Naive thymus-derived CD8-positive, alpha-beta T cell (primary cell): Measurements from ENCODE around the gene CCDC57. TPM values are rescaled to one million over a fixed set of nuclear protein-coding genes. Genes with fewer than 3 reads are reported as not detected.

ENCODE experiments used
- ATAC-seq, 2 donors: fragments of 150-1000 bp; cut with Tn5 transposase in 1 of 2; sonication (Bioruptor Pico), chemical (Tn5 transposase) in 1 of 2; 1 replicate in 1 of 2; 2 replicates in 1 of 2; pipeline ENCODE4 v1.10.0; 2021; ENCODE audit warnings: mild to moderate bottlenecking in 2 of 2, moderate library complexity in 2 of 2
- POLR2A ChIA-PET: fragments of 350-600 bp; sonication (Branson Sonifier 250); formaldehyde crosslinking; loops from one replicate; lab custom pipeline; 2021; ENCODE audit warnings: antibody characterized with exemption; lab: Charles Lee
- DNase-seq, 10 donors: peaks; one replicate each; pipeline versions ENCODE4 v3.0.0 to v3.0.0-alpha.2; 2020 to 2022
- H3K27ac Mint-ChIP-seq, 10 donors: one replicate each; pipeline ENCODE4 v1.8.0; 2020 to 2022; ENCODE audit warnings: mild to moderate bottlenecking in 10 of 10, mixed read lengths in 10 of 10, moderate library complexity in 4 of 10, inconsistent platforms in 1 of 10
- H3K27me3 Mint-ChIP-seq, 5 donors: one replicate each; pipeline ENCODE4 v1.8.0; 2021 to 2022; ENCODE audit warnings: mixed read lengths in 5 of 5
- H3K36me3 Mint-ChIP-seq, 3 donors: one replicate each; pipeline ENCODE4 v1.8.0; 2020 to 2022; ENCODE audit warnings: mixed read lengths in 3 of 3, mild to moderate bottlenecking in 2 of 3, inconsistent platforms in 1 of 3
- H3K4me1 Mint-ChIP-seq, 4 donors: one replicate each; pipeline ENCODE4 v1.8.0; 2021 to 2022; ENCODE audit warnings: mixed read lengths in 4 of 4
- H3K4me3 Mint-ChIP-seq, 10 donors: one replicate each; pipeline ENCODE4 v1.8.0; 2020 to 2022; ENCODE audit warnings: mild to moderate bottlenecking in 10 of 10, mixed read lengths in 10 of 10, moderate library complexity in 6 of 10, inconsistent platforms in 1 of 10
- H3K9me3 Mint-ChIP-seq, 9 donors: one replicate each; pipeline ENCODE4 v1.8.0; 2020 to 2022; ENCODE audit warnings: mixed read lengths in 9 of 9, mild to moderate bottlenecking in 3 of 9, inconsistent platforms in 1 of 9, moderate library complexity in 1 of 9
- polyA plus RNA-seq, 3 donors: library from polyadenylated mRNA; unstranded; fragments of 300-500 nt; fragmentation: Illumina TruSeq; gene quantifications; one replicate each; pipeline ENCODE4 v1.2.3, GENCODE V29; 2021
- total RNA-seq, 8 experiments: library from RNA in 2 of 8; stranded (reverse) in 2 of 8; gene quantifications; one replicate each; pipeline ENCODE4 v1.2.3 and lab custom pipeline; 2021 to 2026

The CCDC57 gene
- total and polyA plus RNA-seq, 5 experiments from 2014 or later: 39.6 to 80.0 (median 53.5) TPM

DNA sequence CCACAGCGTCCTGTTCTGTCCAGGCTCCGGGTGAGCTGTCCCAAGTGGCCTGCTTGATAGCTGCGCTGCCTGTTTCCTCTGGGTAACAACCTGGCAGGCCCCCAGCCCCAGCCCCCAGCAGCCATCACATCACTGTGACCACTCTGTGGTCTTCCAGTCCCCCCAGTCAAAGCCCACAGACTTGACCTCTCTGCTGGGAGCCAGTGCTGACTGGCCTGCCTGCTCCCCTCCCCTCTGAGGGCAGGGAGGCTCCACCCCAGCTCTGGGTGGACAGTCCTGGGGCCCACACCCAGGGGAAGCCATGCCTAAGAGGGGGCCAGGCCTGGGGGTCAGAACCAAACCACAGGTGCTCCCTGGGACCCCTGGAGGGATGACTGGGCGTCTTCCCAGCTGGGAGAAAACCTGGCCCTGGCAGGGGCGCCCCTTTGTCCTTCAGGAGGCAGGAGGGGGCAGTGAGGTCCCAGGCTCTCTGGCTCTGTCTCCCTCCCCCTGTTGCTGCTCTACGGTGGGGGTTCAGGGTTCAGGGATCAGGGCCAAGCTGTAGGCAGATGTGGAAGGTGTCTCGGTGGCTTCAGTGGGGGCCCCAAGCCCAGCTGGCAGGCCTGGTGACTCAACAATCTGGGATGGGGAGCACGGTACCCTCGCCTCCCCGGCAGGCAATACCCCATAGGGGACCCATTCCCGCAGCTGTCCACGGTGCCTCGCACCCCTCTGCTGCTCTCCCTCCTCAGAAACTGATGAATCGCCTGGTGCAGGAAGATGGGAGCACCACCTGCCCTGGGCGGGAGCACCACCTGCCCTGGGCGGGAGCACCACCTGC lies 14.4 kb upstream of the CCDC57 start:
- Mint-ChIP-seq H3K4me3 (peak overlapping the region in 5 of 10 donors; percentile 10 to 81 (median 47)), H3K9me3 (no peaks in the 10 kb centered on the region), H3K27ac (peak overlapping the region in 7 of 10 donors; percentile 25 to 89 (median 48)), H3K27me3 (no peaks in the 10 kb centered on the region), H3K36me3 (no peaks in the 10 kb centered on the region), H3K4me1 (peaks cover 2 to 13% (median 8%) of the 10 kb centered on the region in 4 donors)
- DNase-seq (no peak), ATAC-seq (no peak)
- POLR2A ChIA-PET: interaction anchor here (0.5 to 1.3 kb wide), 5 partner anchors 11 to 456 kb away, joined by 3 to 4 read pairs (median 3); no protein-coding TSS in a partner anchor

DNA sequence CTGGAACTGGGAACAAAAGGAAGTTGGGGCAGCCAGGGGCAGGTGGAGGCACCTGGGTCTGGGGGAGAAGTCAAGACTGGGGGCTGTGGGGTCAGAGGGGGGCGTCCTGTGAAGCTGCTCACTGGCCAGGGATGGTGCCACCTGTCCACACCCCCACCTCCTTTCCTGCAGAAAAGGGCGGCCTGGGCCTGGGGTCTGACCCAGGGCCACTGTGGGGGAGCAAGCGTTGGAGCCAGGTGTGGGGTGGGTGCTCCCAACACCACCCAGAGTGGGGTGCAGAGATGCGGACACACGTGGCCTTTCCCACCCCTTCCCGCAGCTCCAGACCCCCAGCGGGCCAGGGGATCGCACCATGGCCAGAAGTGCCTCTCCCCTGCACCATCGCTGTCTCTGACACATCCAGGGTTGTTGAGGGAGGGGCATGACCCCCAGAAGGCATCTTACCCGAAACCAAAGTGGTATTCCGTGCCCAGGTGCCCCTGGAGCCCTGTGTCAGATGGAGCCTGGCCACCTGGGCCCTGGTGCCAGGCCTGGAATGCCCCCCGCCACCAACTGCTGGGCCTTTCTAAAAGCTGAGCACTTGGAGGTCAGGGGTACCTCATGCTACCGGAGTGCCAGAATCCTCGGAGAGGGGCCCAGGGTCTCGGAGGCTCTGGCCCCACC lies 13.6 kb upstream of the CCDC57 start:
- POLR2A ChIA-PET: interaction anchor here (0.8 to 1.3 kb wide), 4 partner anchors 12 to 88 kb away, joined by 3 to 4 read pairs (median 4); no protein-coding TSS in a partner anchor
- DNase-seq (no peak), ATAC-seq (no peak)
- Mint-ChIP-seq H3K36me3 (no peaks in the 10 kb centered on the region), H3K27ac (peak overlapping the region in 2 of 10 donors; percentile 19 to 33), H3K27me3 (no peaks in the 10 kb centered on the region), H3K9me3 (no peaks in the 10 kb centered on the region), H3K4me3 (peak overlapping the region in 1 of 10 donors; percentile 29), H3K4me1 (peaks cover 4 to 14% (median 8%) of the 10 kb centered on the region in 4 donors)

DNA sequence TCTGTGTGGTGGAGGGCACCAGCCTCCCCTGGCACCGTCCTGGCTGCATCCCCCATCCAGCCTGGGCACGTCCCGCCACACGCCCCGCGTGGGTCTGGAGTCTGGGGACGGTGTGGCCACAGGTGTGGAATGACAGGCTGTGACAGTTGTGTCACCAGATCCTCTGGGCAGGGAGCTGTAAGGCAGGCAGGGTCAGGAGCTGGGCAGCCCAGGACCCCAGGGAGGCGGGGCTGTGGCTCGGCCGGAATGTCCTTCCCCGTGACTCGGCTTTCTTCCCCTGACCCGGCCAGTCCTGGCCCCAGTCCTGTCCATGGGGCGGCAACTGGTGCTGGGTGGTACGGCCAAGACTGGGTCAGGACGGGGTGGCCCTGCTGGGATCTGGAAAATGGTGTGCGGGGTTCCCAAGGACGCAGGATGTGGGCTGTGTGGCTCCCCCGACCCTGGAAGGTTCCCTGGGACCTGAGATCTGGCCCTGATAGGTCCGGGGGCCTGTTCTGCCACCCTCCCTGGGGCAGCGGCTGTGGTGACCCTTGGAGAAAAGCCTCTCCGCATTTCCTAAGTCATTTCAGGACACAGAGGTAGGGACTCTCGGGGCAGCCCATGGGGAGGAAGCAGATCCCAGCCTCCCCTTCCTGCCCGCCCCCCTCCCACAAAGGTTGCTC lies 12.9 kb upstream of the CCDC57 start:
- Mint-ChIP-seq H3K27ac (peak overlapping the region in 2 of 10 donors; percentile 19 to 33), H3K4me1 (peaks cover 5 to 14% (median 8%) of the 10 kb centered on the region in 4 donors), H3K4me3 (no peak overlapping the region), H3K36me3 (no peaks in the 10 kb centered on the region), H3K27me3 (no peaks in the 10 kb centered on the region), H3K9me3 (no peaks in the 10 kb centered on the region)
- no peak for ATAC-seq
- POLR2A ChIA-PET: interaction anchor here (1.1 to 1.3 kb wide), 2 partner anchors 26 to 89 kb away, joined by 3 to 4 read pairs; no protein-coding TSS in a partner anchor
- DNase-seq: no peak

GRCh38 chr17:82224666-82225065 lies 12.0 kb upstream of the CCDC57 start:
- ATAC-seq: no peak
- H3K36me3 Mint-ChIP-seq: no peaks in the 10 kb centered on the region
- H3K27ac Mint-ChIP-seq: no peak overlapping the region
- peaks cover 1 to 9% (median 3%) of the 10 kb centered on the region in 4 donors for H3K4me1 Mint-ChIP-seq
- no peak overlapping the region for H3K4me3 Mint-ChIP-seq
- no peaks in the 10 kb centered on the region for H3K9me3 Mint-ChIP-seq
- POLR2A ChIA-PET: no interaction called here
- DNase-seq: peak in 1 of 10 donors; percentile 45
- H3K27me3 Mint-ChIP-seq: no peaks in the 10 kb centered on the region

GRCh38 chr17:82223517-82223916 lies 10.9 kb upstream of the CCDC57 start:
- ATAC-seq (no peak), DNase-seq (no peak)
- Mint-ChIP-seq H3K36me3 (no peaks in the 10 kb centered on the region), H3K27ac (no peak overlapping the region), H3K27me3 (no peaks in the 10 kb centered on the region), H3K4me3 (no peak overlapping the region), H3K9me3 (no peaks in the 10 kb centered on the region), H3K4me1 (peaks cover 0 to 9% (median 1%) of the 10 kb centered on the region in 4 donors)
- POLR2A ChIA-PET: interaction anchor here (1.1 kb wide), 1 partner anchor 75 kb away, joined by 3 read pairs; no protein-coding TSS in a partner anchor

DNA sequence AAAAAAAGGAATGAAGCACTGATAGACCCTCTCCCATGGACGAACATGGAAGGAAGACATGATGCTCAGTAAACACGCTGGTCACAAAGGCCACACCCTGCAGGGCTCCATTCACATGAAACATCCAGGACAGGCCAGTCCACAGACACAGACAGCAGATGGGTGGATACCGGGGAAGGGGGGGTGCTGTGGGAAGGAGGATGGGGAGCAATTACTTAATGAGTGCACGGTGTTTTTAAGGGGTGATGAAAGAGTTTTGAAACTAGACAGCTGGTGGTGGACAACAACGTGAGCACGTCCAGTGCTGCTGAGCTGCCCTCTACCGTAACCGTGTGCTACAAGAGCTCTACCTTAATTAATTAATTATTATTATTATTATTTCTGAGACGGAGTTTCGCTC lies 10.2 kb upstream of the CCDC57 start:
- POLR2A ChIA-PET: interaction anchor here (0.7 to 1.1 kb wide), 2 partner anchors 75 to 76 kb away, joined by 3 to 7 read pairs; no protein-coding TSS in a partner anchor

GRCh38 chr17:82221341-82221902 lies 8.8 kb upstream of the CCDC57 start:
- no peak for ATAC-seq
- no peaks in the 10 kb centered on the region for H3K27me3 Mint-ChIP-seq
- H3K9me3 Mint-ChIP-seq: no peaks in the 10 kb centered on the region
- no peaks in the 10 kb centered on the region for H3K36me3 Mint-ChIP-seq
- H3K4me1 Mint-ChIP-seq: peaks cover 2 to 8% (median 4%) of the 10 kb centered on the region in 4 donors
- no peak for DNase-seq
- POLR2A ChIA-PET: interaction anchor here (0.6 kb wide), 1 partner anchor 63 kb away, joined by 3 read pairs; no protein-coding TSS in a partner anchor
- peak overlapping the region in 1 of 10 donors; percentile 77 for H3K27ac Mint-ChIP-seq
- no peak overlapping the region for H3K4me3 Mint-ChIP-seq

More for the DNA sequence above, 10.2 kb upstream of the CCDC57 start:
- Mint-ChIP-seq H3K4me1 (peaks cover 0 to 5% (median 1%) of the 10 kb centered on the region in 4 donors), H3K27ac (peak overlapping the region in 1 of 10 donors; percentile 74), H3K27me3 (no peaks in the 10 kb centered on the region), H3K36me3 (no peaks in the 10 kb centered on the region), H3K4me3 (no peak overlapping the region), H3K9me3 (no peaks in the 10 kb centered on the region)
- DNase-seq (no peak), ATAC-seq (no peak)

DNA sequence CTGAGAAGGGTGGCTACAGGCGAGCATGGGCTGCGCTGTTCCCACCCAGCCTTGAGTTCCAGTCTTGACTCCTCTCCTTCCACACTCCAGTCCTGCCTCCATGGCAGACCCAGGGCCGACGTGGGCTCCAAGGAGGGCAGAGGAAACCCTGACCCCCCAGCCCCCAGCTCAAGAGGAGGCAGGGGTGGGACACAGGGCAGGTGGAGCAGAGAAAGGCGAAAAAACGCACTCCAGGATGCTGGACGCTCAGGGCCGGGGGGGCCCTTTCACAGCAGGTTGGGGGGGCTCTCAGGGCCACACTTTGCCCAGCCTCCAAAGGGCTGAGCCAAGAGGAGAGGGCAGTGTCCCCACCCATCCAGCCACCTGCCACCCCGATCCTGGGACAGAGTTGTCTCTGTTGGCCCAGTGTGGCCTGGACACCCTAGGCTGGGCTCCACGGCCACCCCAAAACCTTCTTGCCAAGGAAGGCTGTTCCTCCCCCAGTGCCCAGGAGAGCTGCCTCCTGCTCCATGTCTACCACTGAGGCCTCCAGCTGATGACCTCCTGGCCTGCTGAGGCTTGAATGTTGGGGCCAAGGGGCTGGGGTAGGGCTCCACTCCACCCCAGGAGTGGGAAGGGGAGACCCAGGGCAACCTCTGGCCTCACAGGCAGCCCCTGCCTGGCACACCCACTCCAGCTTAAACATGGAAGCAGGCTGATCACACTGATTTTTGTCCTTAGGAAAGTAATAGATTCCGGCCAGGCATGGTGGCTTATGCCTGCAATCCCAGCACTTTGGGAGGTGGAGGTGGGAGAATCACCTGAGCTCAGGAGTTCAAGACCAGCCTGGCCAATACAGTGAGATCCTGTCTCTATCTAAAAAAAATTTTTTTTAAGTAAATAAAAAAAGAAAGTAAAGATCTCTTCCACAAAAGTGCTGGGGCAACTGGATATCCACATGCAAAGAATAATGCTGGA lies 7.4 kb upstream of the CCDC57 start:
- POLR2A ChIA-PET: interaction anchor here (1.1 to 1.6 kb wide), 2 partner anchors 10 to 20 kb away, joined by 3 to 5 read pairs; partner anchors contain the start of gene SLC16A3
- peak overlapping the region in 1 of 10 donors; percentile 10 for H3K4me3 Mint-ChIP-seq
- DNase-seq: no peak
- no peaks in the 10 kb centered on the region for H3K36me3 Mint-ChIP-seq
- H3K4me1 Mint-ChIP-seq: peaks cover 3 to 18% (median 15%) of the 10 kb centered on the region in 4 donors
- ATAC-seq: no peak
- H3K9me3 Mint-ChIP-seq: no peaks in the 10 kb centered on the region
- H3K27me3 Mint-ChIP-seq: no peaks in the 10 kb centered on the region
- no peak overlapping the region for H3K27ac Mint-ChIP-seq

- Mint-ChIP-seq H3K9me3 (no peaks in the 10 kb centered on the region), H3K27ac (peak overlapping the region in 2 of 10 donors; percentile 56 to 57), H3K27me3 (no peaks in the 10 kb centered on the region), H3K36me3 (no peaks in the 10 kb centered on the region), H3K4me1 (peaks cover 5 to 28% (median 21%) of the 10 kb centered on the region in 4 donors), H3K4me3 (no peak overlapping the region)
- DNase-seq (no peak), ATAC-seq (no peak)
- POLR2A ChIA-PET: interaction anchor here (1.1 to 1.6 kb wide), 2 partner anchors 11 to 21 kb away, joined by 3 to 5 read pairs; partner anchors contain the start of gene SLC16A3
Measured at GRCh38 chr17:82219083-82219482, 6.4 kb upstream of the CCDC57 start.

DNA sequence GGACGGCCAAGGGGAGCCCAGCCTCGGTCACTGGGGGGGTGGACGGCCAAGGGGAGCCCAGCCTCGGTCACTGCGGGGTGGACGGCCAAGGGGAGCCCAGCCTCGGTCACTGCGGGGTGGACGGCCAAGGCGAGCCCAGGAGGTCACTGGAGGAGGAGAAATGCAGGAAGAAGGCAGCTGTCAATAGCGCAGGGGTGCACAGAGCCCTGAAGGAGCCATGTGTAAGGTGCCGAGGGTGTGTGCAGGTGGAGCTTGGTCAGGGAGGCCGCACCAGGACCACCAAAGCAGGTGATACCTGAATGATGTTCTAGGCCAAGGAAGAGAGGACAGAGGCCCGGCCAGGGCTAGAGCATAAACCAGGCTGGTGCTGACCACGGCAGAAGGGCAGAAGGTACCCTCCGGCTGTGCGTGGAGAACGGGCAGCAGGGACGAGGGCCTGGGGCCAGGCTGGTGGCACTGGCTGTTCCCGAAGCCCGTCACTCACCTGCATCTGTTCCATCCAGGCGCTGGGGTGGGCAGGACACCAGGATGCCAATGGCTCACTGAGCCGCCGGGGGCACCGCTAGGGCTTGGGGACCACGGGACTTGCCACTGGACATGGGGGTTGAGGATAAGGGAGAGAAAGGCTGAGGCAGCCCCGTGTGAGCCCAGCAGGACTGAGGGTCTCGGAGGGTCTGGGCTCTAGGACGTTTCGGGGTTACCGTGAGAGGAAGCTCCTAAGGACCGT lies 5.9 kb upstream of the CCDC57 start:
- Mint-ChIP-seq H3K27me3 (no peaks in the 10 kb centered on the region), H3K9me3 (no peaks in the 10 kb centered on the region), H3K27ac (peak overlapping the region in 3 of 10 donors; percentile 56 to 57 (median 57)), H3K4me3 (no peak overlapping the region), H3K36me3 (no peaks in the 10 kb centered on the region), H3K4me1 (peaks cover 6 to 32% (median 26%) of the 10 kb centered on the region in 4 donors)
- DNase-seq: no peak
- POLR2A ChIA-PET: interaction anchor here (0.8 kb wide), 1 partner anchor 17 kb away, joined by 4 read pairs; no protein-coding TSS in a partner anchor
- ATAC-seq: no peak
